HG03378 (cell line): ENCODE data around the gene MRPS5.

Experiments
- ATAC-seq: cut with Tn5 transposase; IDR thresholded peaks from one replicate; pipeline ENCODE4 v1.9.1; 2021; ENCODE audit warnings: mild to moderate bottlenecking, moderate library complexity; ENCODE audit not compliant: unreplicated experiment

The MRPS5 gene

GRCh38 chr2:95091885-95092555 is 29.6 kb downstream of the MRPS5 start:
- no peak for ATAC-seq

GRCh38 chr2:95087379-95087778 is 34.2 kb downstream of the MRPS5 start:
- no peak for ATAC-seq

GRCh38 chr2:95086017-95086416 is 35.6 kb downstream of the MRPS5 start:
- no peak for ATAC-seq

GRCh38 chr2:95082477-95082876 is 39.1 kb downstream of the MRPS5 start:
- no peak for ATAC-seq

DNA sequence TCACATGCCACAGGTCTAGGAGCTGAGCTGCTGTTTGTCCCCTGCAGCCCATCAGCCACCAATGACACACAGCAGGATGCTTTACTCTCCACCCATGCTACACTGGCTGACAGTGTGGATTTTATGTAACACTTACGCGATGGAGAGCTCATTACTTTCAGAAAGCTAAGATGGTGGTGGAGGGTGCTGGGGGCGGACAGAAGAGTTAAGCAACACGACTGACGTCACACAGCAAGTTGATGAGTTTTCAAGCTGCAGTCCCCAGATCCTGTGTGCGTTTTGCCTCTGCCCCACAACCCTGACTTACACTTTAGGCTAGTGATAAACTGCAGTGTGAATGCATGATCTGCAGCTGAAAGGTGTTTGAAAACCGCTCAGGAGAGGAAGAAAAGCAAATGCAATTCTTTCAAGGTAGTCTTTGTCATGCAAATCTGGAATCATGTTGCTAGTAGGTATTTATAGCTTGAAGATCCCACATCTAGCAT is 42.4 kb downstream of the MRPS5 start:
- ATAC-seq = no peak

DNA sequence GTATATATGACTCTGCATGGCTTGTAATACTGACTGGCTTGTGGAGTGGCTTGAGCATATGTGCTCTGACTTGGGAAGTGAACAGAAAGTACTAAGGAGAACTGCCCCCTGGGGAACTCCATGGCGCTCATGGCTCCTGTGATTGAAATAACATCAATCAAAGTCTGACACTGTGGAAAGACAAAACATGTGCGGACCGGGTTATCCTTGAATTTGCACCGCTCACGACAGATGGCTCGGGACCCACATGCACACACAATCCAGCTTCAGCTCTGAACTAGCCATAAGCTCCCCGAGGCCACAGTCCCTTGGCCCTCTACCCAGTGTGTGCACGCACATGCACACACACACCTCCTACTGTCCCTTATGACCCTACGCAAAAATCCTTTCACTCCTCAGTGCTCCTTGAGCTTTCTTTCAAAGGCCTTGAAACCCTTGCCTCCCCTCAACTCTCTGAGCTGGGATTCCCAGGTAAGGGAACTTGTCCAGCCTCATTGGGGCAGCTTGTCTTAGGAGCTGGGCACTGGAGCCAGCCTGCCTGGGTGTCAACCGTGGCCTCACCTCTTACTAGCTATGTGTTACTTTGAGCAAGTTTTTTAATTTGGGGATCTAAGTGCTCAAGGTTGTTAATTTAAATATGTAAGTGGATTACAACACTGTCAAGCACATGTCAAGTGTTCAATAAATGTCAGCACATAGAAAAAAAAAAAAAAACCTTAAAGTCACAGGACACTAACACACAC is 43.6 kb downstream of the MRPS5 start:
- ATAC-seq = no peak

GRCh38 chr2:95077530-95077825 is 44.1 kb downstream of the MRPS5 start:
- no peak for ATAC-seq

GRCh38 chr2:95076705-95077529 is 44.7 kb downstream of the MRPS5 start:
- peak; percentile 54 for ATAC-seq

DNA sequence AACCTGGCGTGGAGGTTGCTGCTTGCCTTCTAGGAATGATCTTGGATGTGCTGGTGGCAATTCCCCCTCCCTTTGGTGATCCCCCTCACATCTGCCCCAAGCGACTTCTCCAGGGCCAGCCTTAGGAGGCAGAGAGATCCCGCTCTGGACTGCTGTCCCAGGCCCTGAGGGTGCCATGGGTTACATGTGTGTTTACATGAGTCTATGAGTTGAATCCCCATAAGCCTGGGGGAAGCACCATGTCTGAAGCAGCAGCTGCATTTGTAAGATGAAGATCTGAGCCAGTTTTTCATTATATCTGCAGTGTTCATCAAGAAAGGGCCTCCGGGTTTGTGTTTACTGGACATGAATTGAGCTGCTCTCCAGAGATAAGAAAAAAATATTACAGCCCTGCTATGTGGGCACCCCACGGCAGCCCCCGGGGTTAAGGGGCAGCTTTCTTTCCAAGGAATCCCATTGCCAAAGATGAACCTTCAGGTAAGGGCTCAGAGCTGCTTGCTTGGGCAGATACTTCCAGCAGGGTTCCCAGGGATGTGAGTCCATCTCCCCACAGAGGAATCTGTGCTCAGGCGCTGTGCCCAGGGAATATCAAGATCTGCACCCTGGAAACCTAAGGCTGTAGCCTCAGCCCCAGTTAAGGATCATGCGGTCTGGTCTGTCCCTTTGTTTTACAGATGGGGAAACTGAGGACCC is 46.0 kb downstream of the MRPS5 start:
- ATAC-seq = no peak

GRCh38 chr2:95074663-95075439 is 46.8 kb downstream of the MRPS5 start:
- ATAC-seq = no peak

DNA sequence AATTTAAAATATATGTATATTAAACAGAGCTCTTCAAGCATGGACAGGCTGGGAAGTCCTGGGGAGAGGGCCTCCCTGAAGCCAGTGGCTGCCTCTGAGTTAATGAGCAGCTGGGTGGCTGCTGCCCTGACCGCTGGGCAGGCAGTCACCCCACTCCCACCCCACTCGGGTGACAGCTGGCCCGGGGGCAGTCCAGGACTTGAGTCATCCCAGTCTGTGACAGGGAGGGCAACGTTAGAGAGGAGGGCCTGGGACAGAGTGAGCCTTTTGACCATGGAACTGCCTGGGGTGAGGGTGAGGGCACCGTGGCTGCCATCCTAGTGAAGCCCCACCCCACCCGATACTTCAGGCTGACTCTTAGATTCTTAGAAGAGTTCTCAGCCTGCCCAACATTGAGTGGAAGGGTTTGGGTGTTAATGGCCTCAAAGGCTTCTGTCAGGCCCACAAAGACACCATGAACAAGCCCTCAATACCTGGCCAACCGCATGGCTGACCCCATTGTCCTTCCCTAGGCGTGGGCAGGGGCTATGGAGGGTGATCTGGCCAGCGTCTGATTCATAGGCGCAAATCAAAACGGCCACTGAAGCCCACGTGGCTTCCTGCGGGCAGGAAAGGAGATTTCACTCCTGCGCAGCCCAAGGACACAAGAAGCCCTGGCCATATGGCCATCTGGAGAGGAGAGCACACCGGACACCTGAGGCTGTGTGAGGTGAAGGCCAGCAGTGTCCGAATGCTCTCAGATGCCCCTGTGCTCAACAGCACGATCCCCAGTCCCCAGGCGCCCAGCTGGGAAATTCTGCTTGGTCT is 47.5 kb downstream of the MRPS5 start:
- ATAC-seq = no peak

DNA sequence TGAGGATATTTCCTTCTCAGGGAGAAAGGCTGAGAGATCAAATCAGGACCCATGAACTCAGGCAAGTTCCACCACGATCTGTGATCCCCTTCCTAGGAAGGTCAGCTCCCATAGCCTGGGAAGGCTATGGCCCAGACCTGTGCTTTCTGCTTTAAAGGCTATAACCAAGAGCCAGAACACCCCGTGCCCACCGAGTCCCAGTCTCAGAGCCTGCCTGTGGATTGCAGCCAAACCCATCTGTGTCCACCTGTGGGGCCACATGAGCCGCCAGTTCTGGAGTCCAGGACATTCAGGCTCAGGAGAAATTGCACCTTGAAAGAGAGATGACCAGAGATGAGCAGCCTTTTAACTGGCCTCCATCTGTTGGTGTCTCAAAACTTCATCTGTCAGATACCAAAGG is 49.2 kb downstream of the MRPS5 start:
- ATAC-seq = no peak

- no peak for ATAC-seq
Measured at GRCh38 chr2:95071856-95072255, 49.8 kb downstream of the MRPS5 start.

GRCh38 chr2:95069465-95069864 is 52.1 kb downstream of the MRPS5 start:
- ATAC-seq = no peak

- ATAC-seq = no peak
Measured at GRCh38 chr2:95068256-95068655, 53.4 kb downstream of the MRPS5 start.

DNA sequence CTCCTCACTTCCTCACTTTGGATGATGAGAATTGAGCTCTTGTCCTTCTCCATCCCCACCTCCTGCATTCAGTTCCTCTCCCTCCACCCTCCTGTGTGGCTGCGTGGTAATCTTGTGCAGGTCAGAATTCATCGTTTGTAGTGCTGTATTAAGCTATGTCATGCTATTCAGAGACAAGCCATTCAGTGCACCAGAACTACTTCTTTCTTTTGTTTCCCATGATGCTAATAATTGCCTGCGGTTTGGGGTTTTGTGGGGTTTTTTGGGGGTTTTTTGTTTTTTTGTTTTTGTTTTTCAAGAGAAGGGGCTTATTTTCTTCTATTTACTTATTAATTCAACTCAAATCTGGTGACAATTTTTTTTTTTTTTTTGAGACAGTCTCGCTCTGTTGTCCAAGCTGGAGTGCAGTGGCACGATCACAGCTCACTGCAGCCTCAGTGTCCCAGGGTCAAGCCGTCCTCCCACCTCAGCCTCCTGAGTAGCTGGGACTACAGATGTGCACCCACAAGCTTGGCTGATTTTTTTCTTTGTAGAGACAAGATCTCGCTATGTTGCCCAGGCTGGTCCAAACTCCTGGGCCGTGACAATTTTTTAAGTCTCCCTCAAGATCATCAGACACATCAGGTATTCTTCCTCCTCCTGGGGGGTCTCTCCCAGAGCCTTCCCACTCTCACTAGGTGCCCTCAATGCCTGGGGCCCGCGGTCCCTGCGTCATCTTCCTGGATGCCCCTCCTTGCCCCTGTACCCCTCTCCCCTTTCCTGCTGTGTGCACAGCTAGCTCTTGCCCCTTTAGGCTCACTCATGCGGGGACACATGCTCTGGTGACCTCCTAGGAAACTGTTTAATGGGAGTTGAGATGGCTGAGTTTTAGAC is 58.3 kb downstream of the MRPS5 start:
- peak; percentile 90 for ATAC-seq

- ATAC-seq = peak; percentile 31
Measured at GRCh38 chr2:95062242-95063085, 59.1 kb downstream of the MRPS5 start.
